Ramos (cell line): ENCODE data around the gene KLK2.

ENCODE experiments used
- in situ Hi-C: fragments of 300-500 bp; cut with MboI; formaldehyde crosslinking; loops from one replicate; pipeline ENCODE4 v1.14.3; 2022; ENCODE audit warnings: low sequenced_read_pairs; ENCODE audit not compliant: unreplicated experiment

The KLK2 gene

DNA sequence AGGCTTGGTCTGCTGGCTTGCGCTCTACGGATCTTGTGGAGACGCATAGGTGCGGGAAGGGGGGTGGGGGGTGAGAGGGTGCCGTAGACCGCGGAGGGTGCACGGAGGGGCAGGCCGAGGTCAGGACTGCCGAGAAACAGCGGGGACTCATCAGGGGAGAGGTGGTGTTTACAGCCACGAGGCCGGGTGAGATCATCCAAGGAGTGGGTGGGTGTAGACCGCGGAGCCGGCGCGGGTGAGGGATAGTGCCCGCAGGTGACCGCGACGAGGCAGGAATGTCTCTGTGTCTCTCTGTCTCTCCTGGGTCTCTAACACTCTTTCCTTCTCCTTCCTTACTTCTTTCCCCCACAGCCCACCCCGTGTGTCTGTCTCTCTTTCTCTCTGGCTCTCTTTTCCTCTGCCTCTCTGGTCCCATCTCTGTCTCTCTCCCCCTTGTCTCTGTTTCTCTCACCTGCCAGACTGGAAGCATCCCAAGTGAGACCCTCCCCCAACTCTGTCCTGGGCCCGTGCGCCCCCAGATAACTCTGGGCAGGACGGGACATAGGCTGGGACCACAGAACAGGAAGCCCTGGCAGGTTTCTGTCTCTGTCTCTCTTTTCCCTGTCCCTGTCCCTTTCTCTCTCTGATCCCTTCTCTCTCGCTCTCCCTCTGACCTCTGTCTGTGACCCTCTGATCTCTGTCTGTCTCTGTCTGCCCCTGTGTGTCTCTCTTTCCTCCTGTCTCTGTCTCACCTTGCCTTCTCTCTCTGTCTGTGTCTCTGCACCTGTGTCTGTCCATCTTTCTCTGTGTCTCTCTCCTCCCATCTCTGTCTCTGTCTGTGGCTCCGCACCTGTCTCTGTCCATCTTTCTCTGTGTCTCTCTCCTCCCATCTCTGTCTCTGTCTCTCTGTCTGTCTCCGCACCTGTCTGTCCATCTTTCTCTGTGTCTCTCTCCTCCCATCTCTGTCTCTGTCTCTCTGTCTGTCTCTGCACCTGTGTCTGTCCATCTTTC is 39.8 kb downstream of the KLK2 start:
- in situ Hi-C loops: no loop called here

DNA sequence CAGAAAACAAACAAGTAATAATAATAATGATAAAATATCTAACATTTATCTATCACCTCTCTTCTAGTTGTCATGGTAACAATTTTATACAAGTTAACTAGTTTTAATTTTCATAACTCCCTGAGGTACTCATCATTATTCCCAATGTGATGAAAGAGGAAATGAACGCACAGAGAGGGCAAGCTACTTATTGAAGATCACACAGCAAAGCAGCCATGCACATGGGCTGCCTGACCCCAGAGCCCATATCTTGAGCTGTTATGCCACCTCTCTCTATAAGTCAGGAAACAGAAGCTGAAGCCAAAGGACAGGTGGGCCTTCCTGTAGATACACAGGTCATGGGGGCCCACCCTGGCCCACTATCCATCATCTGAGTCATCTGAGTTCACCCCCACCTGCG is 42.8 kb downstream of the KLK2 start:
- in situ Hi-C loops: no loop called here

DNA sequence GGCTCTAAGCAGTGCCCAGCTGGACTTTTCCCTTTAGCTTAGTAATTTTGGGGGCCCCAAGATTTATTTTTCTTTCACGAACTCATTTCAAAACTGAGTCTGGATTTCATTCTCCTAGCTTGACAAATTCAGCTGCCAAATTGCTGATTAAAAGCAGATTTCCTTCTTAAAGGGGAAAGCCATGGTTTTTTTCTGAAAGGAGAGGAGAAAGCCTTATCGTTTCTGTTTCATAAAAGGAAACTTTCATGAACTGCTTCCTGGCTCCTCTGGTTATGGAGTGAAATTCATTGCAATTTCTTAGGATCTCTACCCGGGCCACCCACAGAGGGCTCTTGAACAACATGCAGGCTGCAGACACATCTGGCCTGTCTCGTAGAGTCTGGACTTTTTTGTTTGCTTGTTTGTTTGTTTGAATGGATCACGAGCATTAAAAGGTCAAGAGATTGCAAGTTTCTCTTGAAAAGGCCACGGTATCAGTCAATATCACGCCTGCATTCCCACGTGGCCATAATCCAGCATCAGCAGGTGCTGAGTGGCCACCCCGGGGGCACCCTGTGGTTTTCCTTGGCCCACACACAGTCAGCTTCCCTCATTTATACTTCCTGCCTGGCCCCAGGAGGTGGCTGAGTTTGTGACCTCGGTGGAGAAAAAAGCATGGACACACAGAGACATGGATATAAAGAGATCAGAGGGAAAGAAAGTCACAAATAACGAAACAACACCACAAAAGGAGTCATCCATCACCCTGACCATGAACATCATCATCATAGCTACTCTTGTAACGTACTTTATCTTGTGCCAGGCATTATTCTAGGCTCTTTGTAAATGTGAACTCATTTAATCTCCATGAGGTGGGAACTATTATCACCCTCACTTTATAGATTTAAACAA is 48.4 kb downstream of the KLK2 start:
- in situ Hi-C loops: no loop called here

DNA sequence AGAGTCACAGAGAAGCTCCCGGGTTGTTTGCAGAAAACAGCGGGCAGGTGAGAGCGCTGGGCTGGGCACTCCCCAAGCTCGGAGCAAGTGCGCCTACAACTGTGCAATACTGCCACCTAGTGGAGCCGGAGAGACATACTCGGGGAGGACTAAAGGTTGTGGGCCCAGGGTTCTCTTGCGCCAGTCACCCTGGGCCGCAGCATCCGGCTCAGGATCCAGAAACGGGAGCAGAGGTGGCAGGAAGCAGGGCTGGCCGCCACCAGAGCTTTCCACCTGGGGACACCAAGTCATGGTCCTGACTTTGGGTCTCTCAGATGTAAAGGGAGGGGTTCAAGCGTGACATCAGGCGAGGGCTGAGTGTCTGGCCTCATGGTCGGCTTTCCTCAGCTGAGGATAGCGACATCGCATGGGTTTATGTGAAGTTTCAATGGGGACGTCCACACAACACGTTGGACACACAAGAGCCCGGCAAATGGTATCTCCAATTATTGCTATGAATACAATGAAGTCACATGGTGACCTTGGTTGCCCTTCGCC is 49.1 kb downstream of the KLK2 start:
- in situ Hi-C loops: no loop called here

DNA sequence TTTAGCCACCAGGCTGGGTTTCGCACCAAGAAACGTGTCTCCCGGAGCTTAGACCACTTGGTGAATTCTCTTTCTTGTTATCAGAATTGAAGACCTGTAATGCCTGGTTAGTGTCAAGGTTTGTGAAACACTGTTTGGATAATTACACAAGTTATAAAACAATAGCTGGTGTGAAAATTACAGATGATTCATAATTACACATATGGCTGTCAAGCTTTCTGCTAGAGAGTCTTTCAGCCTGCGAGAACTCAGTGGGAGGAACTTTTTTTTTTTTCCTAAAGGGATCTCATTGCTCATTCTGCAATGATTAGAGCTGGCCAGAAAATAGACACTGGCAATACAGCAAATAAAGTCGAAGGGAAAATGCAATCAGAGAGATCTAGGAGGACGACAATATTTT is 51.3 kb downstream of the KLK2 start:
- in situ Hi-C loops: no loop called here

- in situ Hi-C loops: no loop called here
These were observed 52.5 kb downstream of the KLK2 start for GRCh38 chr19:50925734-50926133.

GRCh38 chr19:50926144-50926543 is 52.9 kb downstream of the KLK2 start:
- in situ Hi-C loops: no loop called here

- in situ Hi-C loops: no loop called here
These were observed 55.6 kb downstream of the KLK2 start for GRCh38 chr19:50928831-50929230.
